Measurements from ENCODE around the gene ZDHHC8.

Gene ZDHHC8

GRCh38 chr22:20096574-20097420 is 34.8 kb upstream of the ZDHHC8 start:
- DNase-seq = no peak

- no peak for DNase-seq
Measured at GRCh38 chr22:20099099-20099711, 32.4 kb upstream of the ZDHHC8 start.

- DNase-seq = no peak
Measured at GRCh38 chr22:20101638-20102037, 30.0 kb upstream of the ZDHHC8 start.

- DNase-seq = no peak
Measured at GRCh38 chr22:20102203-20102780, 29.3 kb upstream of the ZDHHC8 start.

GRCh38 chr22:20105456-20106204 is 26.0 kb upstream of the ZDHHC8 start:
- DNase-seq = no peak

GRCh38 chr22:20106205-20106848 is 25.3 kb upstream of the ZDHHC8 start:
- DNase-seq = no peak

GRCh38 chr22:20106849-20107237 is 24.8 kb upstream of the ZDHHC8 start:
- DNase-seq = no peak

GRCh38 chr22:20107471-20107901 is 24.1 kb upstream of the ZDHHC8 start:
- no peak for DNase-seq

GRCh38 chr22:20107951-20108756 is 23.4 kb upstream of the ZDHHC8 start:
- DNase-seq = no peak

- DNase-seq = no peak
Measured at GRCh38 chr22:20108757-20109230, 22.8 kb upstream of the ZDHHC8 start.

GRCh38 chr22:20109411-20110358 is 21.9 kb upstream of the ZDHHC8 start:
- no peak for DNase-seq

GRCh38 chr22:20110359-20110985 is 21.1 kb upstream of the ZDHHC8 start:
- no peak for DNase-seq

- DNase-seq = peak; percentile 36
Measured at GRCh38 chr22:20111045-20111688, 20.4 kb upstream of the ZDHHC8 start.

- DNase-seq = no peak
Measured at GRCh38 chr22:20111689-20112622, 19.6 kb upstream of the ZDHHC8 start.

GRCh38 chr22:20112623-20113511 is 18.7 kb upstream of the ZDHHC8 start:
- DNase-seq = no peak

GRCh38 chr22:20113551-20114310 is 17.9 kb upstream of the ZDHHC8 start:
- no peak for DNase-seq
